Suprapubic skin (tissue), 4 donors: ENCODE results near the gene ADAMTS17. TPM values are rescaled to one million over a fixed set of nuclear protein-coding genes. Genes with fewer than 3 reads are reported as not detected.

Source experiments
- DNase-seq, 2 donors: peaks; one replicate each; pipeline ENCODE4 v3.0.0-alpha.2; 2019; ENCODE audit warnings: low spot score in 2 of 2
- H3K27ac ChIP-seq: fragments of 200-600 bp; sonication (generic); one replicate; pipeline ENCODE4 v1.5.1; 2019
- H3K27me3 ChIP-seq: fragments of 200-600 bp; sonication (generic); one replicate; pipeline ENCODE4 v1.5.1; 2019
- H3K36me3 ChIP-seq: fragments of 200-600 bp; sonication (generic); one replicate; pipeline ENCODE4 v1.5.1; 2019
- H3K4me1 ChIP-seq: fragments of 200-600 bp; sonication (generic); one replicate; pipeline ENCODE4 v1.5.1; 2019
- H3K4me3 ChIP-seq: fragments of 200-600 bp; sonication (generic); one replicate; pipeline ENCODE4 v1.5.1; 2019; ENCODE audit warnings: mild to moderate bottlenecking
- H3K9me3 ChIP-seq: fragments of 200-600 bp; sonication (generic); one replicate; pipeline ENCODE4 v1.5.1; 2019
- EP300 ChIP-seq: sonication (generic); formaldehyde crosslinking; IDR thresholded peaks from one replicate; pipeline ENCODE4 v1.6.1; 2017; ENCODE audit warnings: antibody characterized with exemption
- POLR2A ChIP-seq, 2 donors: fragments of 450-650 bp; IDR thresholded peaks; one replicate each; pipeline ENCODE4 v1.6.1; 2017; ENCODE audit warnings: antibody characterized with exemption in 2 of 2, mild to moderate bottlenecking in 2 of 2, moderate library complexity in 2 of 2
- POLR2AphosphoS5 ChIP-seq, 3 donors: sonication (generic); formaldehyde crosslinking; IDR thresholded peaks; one replicate each; pipeline ENCODE4 v1.6.1; 2017; ENCODE audit warnings: antibody characterized with exemption in 3 of 3
- WGBS: methylation state at CpG from one replicate; pipeline ENCODE4 v1.1.5; 2018; 5-methylcytosine and 5-hydroxymethylcytosine counted together
- total RNA-seq, 4 donors: library from RNA; depleted of rRNA; stranded (reverse); fragments of >200 nt; gene quantifications; one replicate each; pipeline ENCODE4 v1.1.0, GENCODE V29; 2016
- TF ChIP-seq, protein P1 (sequence below), 2 donors: fragments of 200-600 bp in 1 of 2; fragments of 450-650 bp in 1 of 2; sonication (generic) in 1 of 2; IDR thresholded peaks; one replicate each; pipeline ENCODE4 v1.5.1; 2016 to 2019; ENCODE audit warnings: antibody characterized with exemption in 2 of 2, mild to moderate bottlenecking in 1 of 2, moderate library complexity in 1 of 2

ADAMTS17 gene
- total RNA-seq, 4 donors from 2014 or later: 4.2 to 12.3 (median 6.3) TPM

DNA sequence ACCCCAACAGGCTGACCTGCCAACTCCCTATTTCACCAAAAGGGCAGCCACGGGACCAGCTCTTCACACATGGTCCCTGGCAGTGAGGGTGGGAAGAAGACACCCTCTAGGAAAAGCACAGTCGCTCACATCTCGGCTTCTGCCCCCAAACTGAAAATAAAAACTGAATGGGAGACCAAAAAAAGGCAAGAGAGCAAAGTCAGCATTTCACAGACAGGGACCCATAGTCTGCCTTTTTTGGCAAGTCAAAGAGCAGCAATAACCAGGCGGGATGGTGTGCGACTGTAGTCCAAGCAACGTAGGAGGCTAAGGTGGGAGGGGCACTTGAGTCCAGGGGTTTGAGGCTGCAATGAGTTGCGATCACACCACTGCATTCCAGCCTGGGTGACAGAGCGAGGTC lies 154.1 kb downstream of the ADAMTS17 start:
- peak in 1 of 2 donors; percentile 16 for DNase-seq
- 95% methylated on average over 8 of the region's 8 CpGs for WGBS

DNA sequence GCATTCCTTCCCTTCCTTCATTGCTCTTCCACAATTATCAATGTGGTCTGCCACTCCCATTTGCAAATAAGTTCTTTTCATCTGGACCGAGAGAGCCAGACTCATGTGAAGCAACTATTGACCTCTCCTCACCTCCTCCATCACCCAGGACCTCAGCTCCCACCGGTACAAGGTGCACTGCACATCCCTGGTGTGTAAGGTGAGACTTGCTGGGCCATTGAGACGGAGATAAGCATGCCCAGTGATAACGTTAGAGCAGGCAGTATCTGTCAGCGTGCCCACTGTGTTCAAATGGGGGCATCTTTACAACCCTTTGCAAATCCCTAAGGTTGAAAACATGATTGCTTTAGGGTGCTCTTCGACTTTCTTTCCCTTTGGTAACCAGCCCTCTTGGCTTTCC lies 154.8 kb downstream of the ADAMTS17 start:
- Histone ChIP-seq H3K36me3 (no peaks in the 10 kb centered on the region), H3K27me3 (no peaks in the 10 kb centered on the region), H3K4me1 (peaks cover under 1% of the 10 kb centered on the region), H3K9me3 (no peaks in the 10 kb centered on the region), H3K27ac (no peak overlapping the region), H3K4me3 (no peak overlapping the region)
- peak in 1 of 2 donors; percentile 15 for DNase-seq
- WGBS: 76% methylated on average over 6 of the region's 6 CpGs
- no peak for TF ChIP-seq POLR2A (IDR thresholded peaks at IDR 0.05)
- TF ChIP-seq EP300: no peak
- TF ChIP-seq, protein P1, sequence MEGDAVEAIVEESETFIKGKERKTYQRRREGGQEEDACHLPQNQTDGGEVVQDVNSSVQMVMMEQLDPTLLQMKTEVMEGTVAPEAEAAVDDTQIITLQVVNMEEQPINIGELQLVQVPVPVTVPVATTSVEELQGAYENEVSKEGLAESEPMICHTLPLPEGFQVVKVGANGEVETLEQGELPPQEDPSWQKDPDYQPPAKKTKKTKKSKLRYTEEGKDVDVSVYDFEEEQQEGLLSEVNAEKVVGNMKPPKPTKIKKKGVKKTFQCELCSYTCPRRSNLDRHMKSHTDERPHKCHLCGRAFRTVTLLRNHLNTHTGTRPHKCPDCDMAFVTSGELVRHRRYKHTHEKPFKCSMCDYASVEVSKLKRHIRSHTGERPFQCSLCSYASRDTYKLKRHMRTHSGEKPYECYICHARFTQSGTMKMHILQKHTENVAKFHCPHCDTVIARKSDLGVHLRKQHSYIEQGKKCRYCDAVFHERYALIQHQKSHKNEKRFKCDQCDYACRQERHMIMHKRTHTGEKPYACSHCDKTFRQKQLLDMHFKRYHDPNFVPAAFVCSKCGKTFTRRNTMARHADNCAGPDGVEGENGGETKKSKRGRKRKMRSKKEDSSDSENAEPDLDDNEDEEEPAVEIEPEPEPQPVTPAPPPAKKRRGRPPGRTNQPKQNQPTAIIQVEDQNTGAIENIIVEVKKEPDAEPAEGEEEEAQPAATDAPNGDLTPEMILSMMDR (IDR thresholded peaks at IDR 0.05): no peak
- TF ChIP-seq POLR2AphosphoS5 (IDR thresholded peaks at IDR 0.05): no peak

More for the DNA sequence above, 154.1 kb downstream of the ADAMTS17 start:
- Histone ChIP-seq H3K27me3 (no peaks in the 10 kb centered on the region), H3K36me3 (no peaks in the 10 kb centered on the region), H3K27ac (no peak overlapping the region), H3K4me3 (no peak overlapping the region), H3K4me1 (peaks cover 4% of the 10 kb centered on the region), H3K9me3 (no peaks in the 10 kb centered on the region)
- TF ChIP-seq EP300 (no peak), POLR2AphosphoS5 (IDR thresholded peaks at IDR 0.05) (no peak), POLR2A (IDR thresholded peaks at IDR 0.05) (no peak)
- TF ChIP-seq, protein P1 (IDR thresholded peaks at IDR 0.05): no peak

DNA sequence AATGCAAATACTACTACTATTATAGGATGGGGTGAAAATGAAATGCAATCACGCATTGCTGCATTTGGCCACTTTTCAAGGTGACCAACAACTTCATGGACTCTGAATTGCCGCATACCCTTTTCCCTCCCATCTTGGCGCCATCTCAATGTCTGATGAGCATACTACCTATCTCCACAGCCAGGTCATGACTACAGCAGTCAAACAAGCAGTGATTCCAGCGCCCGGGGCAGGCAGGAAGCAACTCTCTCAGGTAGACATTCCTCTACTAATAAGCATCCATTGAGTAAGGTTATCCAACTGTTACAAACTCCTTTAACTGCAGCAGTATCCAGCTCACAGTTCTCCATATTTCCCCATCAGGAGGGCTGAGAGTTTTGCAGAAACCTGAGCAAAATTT lies 155.4 kb downstream of the ADAMTS17 start:
- no peaks in the 10 kb centered on the region for H3K4me1 ChIP-seq
- H3K27ac ChIP-seq: no peak overlapping the region
- H3K36me3 ChIP-seq: no peaks in the 10 kb centered on the region
- H3K27me3 ChIP-seq: no peaks in the 10 kb centered on the region
- H3K4me3 ChIP-seq: no peak overlapping the region
- 75% methylated on average over 5 of the region's 5 CpGs for WGBS
- no peak for TF ChIP-seq POLR2A (IDR thresholded peaks at IDR 0.05)
- TF ChIP-seq POLR2AphosphoS5 (IDR thresholded peaks at IDR 0.05): no peak
- TF ChIP-seq, protein P1 (IDR thresholded peaks at IDR 0.05): no peak
- TF ChIP-seq EP300: no peak
- peak; percentile 43 to 55 for DNase-seq
- H3K9me3 ChIP-seq: no peaks in the 10 kb centered on the region

DNA sequence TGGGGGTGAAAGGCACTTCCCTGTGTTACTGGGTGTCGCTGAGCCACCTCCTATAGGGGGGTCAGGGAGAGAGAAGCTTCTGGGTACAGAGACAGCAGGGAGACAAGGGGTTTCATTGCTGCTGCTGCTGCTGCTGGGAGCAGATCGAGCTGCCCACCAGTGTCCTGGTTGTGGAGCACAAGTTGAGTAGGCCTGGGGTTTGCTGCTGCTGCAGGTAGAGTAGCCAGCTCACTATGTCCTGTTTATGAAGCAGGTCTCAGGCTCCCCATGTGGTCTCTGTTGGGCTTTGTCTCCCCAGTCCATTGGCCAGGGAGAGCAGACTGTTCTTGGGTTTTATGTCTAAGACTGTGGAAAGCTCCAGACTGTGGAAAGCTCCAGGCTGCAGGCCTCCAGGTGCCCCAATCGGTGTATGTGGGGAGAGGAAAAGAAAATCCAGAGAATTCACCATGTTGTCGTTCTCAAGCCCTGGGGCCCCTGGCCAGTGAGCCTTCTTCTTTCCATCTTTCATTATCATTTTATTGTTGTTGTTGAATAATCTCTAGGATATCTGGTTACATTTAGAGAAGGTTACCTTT lies 157.8 kb downstream of the ADAMTS17 start:
- Histone ChIP-seq H3K4me3 (no peak overlapping the region), H3K36me3 (no peaks in the 10 kb centered on the region), H3K4me1 (no peaks in the 10 kb centered on the region), H3K27ac (no peak overlapping the region), H3K27me3 (no peaks in the 10 kb centered on the region), H3K9me3 (no peaks in the 10 kb centered on the region)
- WGBS: 95% methylated on average over 4 of the region's 4 CpGs
- no peak for DNase-seq
- TF ChIP-seq POLR2AphosphoS5 (IDR thresholded peaks at IDR 0.05) (no peak), EP300 (no peak), POLR2A (IDR thresholded peaks at IDR 0.05) (no peak)
- TF ChIP-seq, protein P1 (IDR thresholded peaks at IDR 0.05): no peak

DNA sequence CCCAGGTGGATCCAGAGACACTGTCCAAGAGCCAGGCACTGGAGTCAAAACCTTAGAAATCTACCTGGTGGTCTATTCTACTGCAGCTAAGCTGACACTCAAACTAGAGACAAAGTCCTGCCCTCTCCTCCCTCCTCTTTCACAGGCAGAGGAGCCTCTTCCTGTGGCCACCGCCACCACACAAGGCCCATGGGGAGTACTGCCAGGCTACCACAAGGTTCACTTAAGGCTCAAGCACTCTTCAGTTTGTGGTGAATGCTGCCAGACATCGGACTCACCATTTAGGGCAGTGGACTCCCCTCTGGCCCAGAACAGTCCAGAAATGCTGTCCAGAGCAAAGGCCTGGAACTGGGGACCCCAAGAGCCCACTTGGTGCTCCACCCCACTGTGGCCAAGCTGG lies 160.9 kb downstream of the ADAMTS17 start:
- H3K9me3 ChIP-seq: no peaks in the 10 kb centered on the region
- no peaks in the 10 kb centered on the region for H3K4me1 ChIP-seq
- H3K27ac ChIP-seq: no peak overlapping the region
- DNase-seq: no peak
- no peaks in the 10 kb centered on the region for H3K36me3 ChIP-seq
- no peak overlapping the region for H3K4me3 ChIP-seq
- no peaks in the 10 kb centered on the region for H3K27me3 ChIP-seq
- TF ChIP-seq POLR2A (IDR thresholded peaks at IDR 0.05) (no peak), EP300 (no peak), POLR2AphosphoS5 (IDR thresholded peaks at IDR 0.05) (no peak)
- TF ChIP-seq, protein P1 (IDR thresholded peaks at IDR 0.05): no peak
- WGBS: 100% methylated on average over 2 of the region's 2 CpGs
